Spleen (tissue), 11 donors: ENCODE results near the gene OR9Q1. TPM values are rescaled to one million over a fixed set of nuclear protein-coding genes. Genes with fewer than 3 reads are reported as not detected.

ENCODE experiments used
- DNase-seq: peaks from one replicate; pipeline ENCODE4 v3.0.0-alpha.2; 2020
- H3K27ac ChIP-seq, 8 donors: fragments of 200-600 bp; sonication (generic) in 7 of 8; 1 replicate in 4 of 8; 2 replicates in 4 of 8; pipeline versions ENCODE4 v1.5.0 to v1.8.0; 2016 to 2021; ENCODE audit warnings: inconsistent platforms in 4 of 8, mild to moderate bottlenecking in 4 of 8, moderate library complexity in 1 of 8
- H3K27me3 ChIP-seq, 7 donors: fragments of 200-600 bp; sonication (generic) in 6 of 7; replicated peaks in 1 of 7; 1 replicate in 4 of 7; 2 replicates in 3 of 7; pipeline versions ENCODE4 v1.5.0 to v1.8.0; 2016 to 2021; ENCODE audit warnings: inconsistent platforms in 3 of 7, mild to moderate bottlenecking in 1 of 7
- H3K36me3 ChIP-seq, 6 donors: fragments of 200-600 bp; sonication (generic) in 5 of 6; 1 replicate in 4 of 6; 2 replicates in 2 of 6; pipeline versions ENCODE4 v1.5.0 to v1.8.0; 2016 to 2021; ENCODE audit warnings: inconsistent platforms in 2 of 6
- H3K4me1 ChIP-seq, 6 donors: fragments of 200-600 bp; sonication (generic) in 5 of 6; 1 replicate in 3 of 6; 2 replicates in 3 of 6; pipeline versions ENCODE4 v1.5.0 to v1.8.0; 2016 to 2021; ENCODE audit warnings: inconsistent platforms in 3 of 6
- H3K4me3 ChIP-seq, 8 donors: fragments of 200-600 bp; sonication (generic) in 7 of 8; 1 replicate in 4 of 8; 2 replicates in 4 of 8; pipeline versions ENCODE4 v1.5.0 to v1.8.0; 2016 to 2021; ENCODE audit warnings: inconsistent platforms in 4 of 8, mild to moderate bottlenecking in 4 of 8, moderate library complexity in 2 of 8
- H3K9me3 ChIP-seq, 8 donors: fragments of 200-600 bp; sonication (generic) in 7 of 8; 1 replicate in 4 of 8; 2 replicates in 4 of 8; pipeline versions ENCODE4 v1.5.0 to v1.8.0; 2016 to 2021; ENCODE audit warnings: inconsistent platforms in 4 of 8
- POLR2A ChIP-seq, 3 donors: fragments of 450-650 bp; IDR thresholded peaks; one replicate each; pipeline ENCODE4 v1.5.1; 2017; ENCODE audit warnings: antibody characterized with exemption in 3 of 3, mild to moderate bottlenecking in 1 of 3
- POLR2AphosphoS5 ChIP-seq, 3 donors: sonication (generic); formaldehyde crosslinking; IDR thresholded peaks; one replicate each; pipeline ENCODE4 v1.5.1; 2017; ENCODE audit warnings: antibody characterized with exemption in 3 of 3
- WGBS, 5 donors: extraction: QIAGEN DNeasy Blood & Tissue Kit in 3 of 5; methylation state at CpG; one replicate each; pipeline versions ENCODE4 v1.1.5 to v1.1.7; 2013 to 2018; 5-methylcytosine and 5-hydroxymethylcytosine counted together
- intact Hi-C: fragments of 100-400 bp; cut with DNase I; formaldehyde crosslinking; loops from one replicate; pipeline ENCODE4 v1.15.0; 2023; ENCODE audit warnings: low total_unique reads
- polyA plus RNA-seq, 3 donors: library from polyadenylated mRNA; stranded (reverse); fragments of 200-250 nt; gene quantifications; one replicate each; pipeline ENCODE4 v1.2.1, GENCODE V29; 2013
- total RNA-seq, 7 donors: library from RNA; depleted of rRNA in 3 of 7; stranded (reverse); fragments of >200 nt in 3 of 7; fragmentation: NEBNext Ultra II Directional in 4 of 7; extraction: Animal tissue kit (Norgen Biotek cat#: 25700) in 4 of 7; gene quantifications; one replicate each; pipeline versions ENCODE4 v1.1.0 to v1.2.1, GENCODE V29; 2016 to 2021
- TF ChIP-seq, protein P1 (sequence below), 11 experiments: fragments of 200-600 bp in 7 of 11; fragments of 450-650 bp in 4 of 11; sonication (generic) in 4 of 11; IDR thresholded peaks in 8 of 11; conservative IDR thresholded peaks in 3 of 11; 1 replicate in 7 of 11; 2 replicates in 4 of 11; pipeline versions ENCODE4 v1.4.0 to v1.8.0; 2016 to 2021; ENCODE audit warnings: antibody characterized with exemption in 11 of 11, inconsistent platforms in 4 of 11, mild to moderate bottlenecking in 1 of 11
- donor health status: healthy with polysubstance abuse.
- donor health status: DM: no; HTN: no; CAD: no; lungs with moderate emphysema.
- donor health status: DM: no; HTN: no; CAD: no.
- donor health status: Bipolar disorder and iron deficiency.
- donor health status: healthy.
- donor health status: DM: no; HTN: no; CAD: no.
- donor health status: DM: yes; HTN: yes; CAD: no.

OR9Q1 gene
- total and polyA plus RNA-seq, 10 donors = not detected

DNA sequence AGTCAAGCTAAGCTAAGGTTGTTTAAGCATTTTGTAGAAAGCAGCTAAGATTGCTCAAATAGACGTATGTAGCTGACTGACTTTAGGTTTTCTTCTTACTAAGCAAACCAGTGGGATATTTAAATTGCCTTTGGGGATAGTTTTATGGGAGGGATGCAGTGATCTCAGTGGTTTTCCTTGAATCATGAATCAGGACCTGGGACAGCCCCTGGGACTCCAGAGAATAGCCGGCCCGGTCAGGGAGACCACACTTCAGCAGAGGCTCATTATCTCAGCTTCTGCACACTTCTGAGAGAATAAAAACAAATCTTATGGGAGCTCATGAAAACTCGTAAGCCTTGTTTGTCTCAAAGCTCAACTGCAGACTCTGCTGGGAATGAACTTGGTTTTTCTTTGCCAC lies 101.8 kb downstream of the OR9Q1 start, which contains the start of gene OR9I1:
TSS of gene OR9I1 (minus strand) at position 62 of the 400 bp plus-strand sequence. CDS start 6,086 bp downstream, outside the sequence.
- Histone ChIP-seq H3K4me3 (no peak within 1 kb of the TSS), H3K9me3 (no peaks in the 10 kb centered on the region), H3K27ac (no peak within 1 kb of the TSS), H3K4me1 (no peaks in the 10 kb centered on the region), H3K27me3 (peaks cover 0 to 10% (median 0%) of the 10 kb centered on the region in 7 donors), H3K36me3 (no peaks in the 10 kb centered on the region)
- DNase-seq = no peak
- intact Hi-C loops = no loop called here
- 50 to 66% (median 53%) methylated on average over 4 of the region's 4 CpGs for WGBS, 5 donors
- TF ChIP-seq POLR2AphosphoS5 (IDR thresholded peaks at IDR 0.05) (no peak), POLR2A (IDR thresholded peaks at IDR 0.05) (no peak)
- TF ChIP-seq, protein P1, sequence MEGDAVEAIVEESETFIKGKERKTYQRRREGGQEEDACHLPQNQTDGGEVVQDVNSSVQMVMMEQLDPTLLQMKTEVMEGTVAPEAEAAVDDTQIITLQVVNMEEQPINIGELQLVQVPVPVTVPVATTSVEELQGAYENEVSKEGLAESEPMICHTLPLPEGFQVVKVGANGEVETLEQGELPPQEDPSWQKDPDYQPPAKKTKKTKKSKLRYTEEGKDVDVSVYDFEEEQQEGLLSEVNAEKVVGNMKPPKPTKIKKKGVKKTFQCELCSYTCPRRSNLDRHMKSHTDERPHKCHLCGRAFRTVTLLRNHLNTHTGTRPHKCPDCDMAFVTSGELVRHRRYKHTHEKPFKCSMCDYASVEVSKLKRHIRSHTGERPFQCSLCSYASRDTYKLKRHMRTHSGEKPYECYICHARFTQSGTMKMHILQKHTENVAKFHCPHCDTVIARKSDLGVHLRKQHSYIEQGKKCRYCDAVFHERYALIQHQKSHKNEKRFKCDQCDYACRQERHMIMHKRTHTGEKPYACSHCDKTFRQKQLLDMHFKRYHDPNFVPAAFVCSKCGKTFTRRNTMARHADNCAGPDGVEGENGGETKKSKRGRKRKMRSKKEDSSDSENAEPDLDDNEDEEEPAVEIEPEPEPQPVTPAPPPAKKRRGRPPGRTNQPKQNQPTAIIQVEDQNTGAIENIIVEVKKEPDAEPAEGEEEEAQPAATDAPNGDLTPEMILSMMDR (IDR thresholded peaks at IDR 0.05 in 8 of 11, conservative IDR thresholded peaks at IDR 0.05 in 3 of 11) = no peak

DNA sequence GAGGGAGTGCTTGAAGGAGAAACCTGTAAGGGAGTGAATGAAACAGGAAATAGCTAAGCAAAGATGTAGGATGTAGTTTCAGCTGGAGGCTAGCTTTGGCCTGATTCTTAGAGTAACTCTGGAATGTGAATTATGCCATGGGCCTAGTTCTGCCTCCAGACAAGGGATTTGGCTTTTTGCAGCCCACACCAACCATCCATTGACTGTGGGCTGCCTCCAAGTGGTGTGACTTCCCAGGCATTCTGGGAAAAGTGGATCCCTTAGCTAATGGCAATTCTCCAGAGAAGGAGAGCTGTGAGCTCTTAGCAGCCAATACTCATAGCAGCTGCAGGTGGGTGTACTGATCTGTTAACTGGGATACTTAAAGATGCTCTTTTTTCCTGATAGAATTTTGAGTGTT lies 103.7 kb downstream of the OR9Q1 start:
- Histone ChIP-seq H3K27ac (no peak overlapping the region), H3K27me3 (peaks cover 0 to 10% (median 0%) of the 10 kb centered on the region in 7 donors), H3K4me3 (no peak overlapping the region), H3K4me1 (no peaks in the 10 kb centered on the region), H3K36me3 (no peaks in the 10 kb centered on the region), H3K9me3 (no peaks in the 10 kb centered on the region)
- no peak for DNase-seq
- intact Hi-C loops = no loop called here
- TF ChIP-seq POLR2AphosphoS5 (IDR thresholded peaks at IDR 0.05) (no peak), POLR2A (IDR thresholded peaks at IDR 0.05) (no peak)
- TF ChIP-seq, protein P1 (IDR thresholded peaks at IDR 0.05 in 8 of 11, conservative IDR thresholded peaks at IDR 0.05 in 3 of 11) = no peak

DNA sequence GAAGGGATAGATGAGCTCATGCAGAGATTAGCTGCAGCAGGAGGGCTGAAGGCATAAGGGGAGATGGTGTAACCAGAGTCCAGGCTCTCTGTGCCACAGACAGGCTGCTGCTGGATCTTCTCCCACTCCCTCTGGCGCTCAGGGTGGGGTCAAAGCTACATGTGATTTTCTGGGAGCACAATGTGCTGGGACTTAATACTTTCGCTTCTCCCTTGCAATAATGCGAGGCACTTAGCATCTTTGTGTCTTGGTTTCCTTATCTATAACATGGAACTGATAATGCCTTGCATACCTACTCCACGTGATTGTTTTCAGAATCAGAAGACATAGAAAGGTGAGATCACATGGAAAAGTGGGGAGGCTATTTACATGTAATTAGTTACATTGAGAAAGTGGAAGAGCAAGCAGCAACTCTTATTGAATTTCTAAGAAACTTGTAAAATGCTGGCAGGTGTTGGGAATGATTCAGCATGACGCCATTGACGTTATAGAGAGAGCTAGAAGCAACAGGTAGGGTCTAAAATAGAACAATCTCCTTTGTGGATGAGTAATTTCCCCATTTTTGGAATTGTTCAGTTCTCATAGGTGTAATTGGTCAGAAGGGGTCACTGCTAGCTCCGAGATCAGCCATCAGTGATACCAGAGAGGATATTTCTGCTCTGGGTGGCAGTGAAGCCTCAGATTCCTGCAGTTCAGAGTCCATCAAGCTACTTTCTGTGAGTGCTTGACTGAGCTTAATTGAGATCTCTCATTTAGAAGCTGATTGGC lies 109.8 kb downstream of the OR9Q1 start:
- WGBS, 5 donors = 58 to 71% (median 65%) methylated on average over 7 of the region's 7 CpGs
- TF ChIP-seq POLR2A (IDR thresholded peaks at IDR 0.05) (no peak), POLR2AphosphoS5 (IDR thresholded peaks at IDR 0.05) (no peak)
- TF ChIP-seq, protein P1 (IDR thresholded peaks at IDR 0.05 in 8 of 11, conservative IDR thresholded peaks at IDR 0.05 in 3 of 11) = no peak
- H3K4me1 ChIP-seq = no peaks in the 10 kb centered on the region
- no peak for DNase-seq
- no peak overlapping the region for H3K27ac ChIP-seq
- no peak overlapping the region for H3K4me3 ChIP-seq
- no peaks in the 10 kb centered on the region for H3K36me3 ChIP-seq
- intact Hi-C loops = no loop called here
- no peaks in the 10 kb centered on the region for H3K27me3 ChIP-seq
- no peaks in the 10 kb centered on the region for H3K9me3 ChIP-seq

DNA sequence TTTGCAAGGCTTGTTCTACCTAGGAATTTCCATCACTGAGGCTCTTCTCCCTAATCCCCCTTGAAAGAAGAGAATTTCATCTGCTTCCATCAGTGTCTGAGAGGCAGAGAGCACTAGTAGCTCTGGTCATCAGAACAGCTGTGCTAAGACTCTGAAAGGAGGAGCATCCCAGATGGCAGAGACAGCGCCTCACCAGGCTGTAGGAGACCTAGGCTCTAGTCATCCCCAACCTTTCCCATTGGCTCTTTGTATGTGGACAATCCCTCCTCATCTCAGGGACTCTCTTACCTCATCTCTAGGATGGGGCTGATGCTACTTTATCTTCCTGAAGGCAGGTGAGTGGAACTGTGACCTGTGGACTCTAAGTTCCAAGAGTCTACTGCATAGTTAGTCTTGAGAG lies 110.5 kb downstream of the OR9Q1 start:
- Histone ChIP-seq H3K4me1 (no peaks in the 10 kb centered on the region), H3K36me3 (no peaks in the 10 kb centered on the region), H3K9me3 (no peaks in the 10 kb centered on the region), H3K27me3 (no peaks in the 10 kb centered on the region), H3K4me3 (no peak overlapping the region), H3K27ac (no peak overlapping the region)
- 82 to 94% (median 86%) methylated on average over 1 of the region's 1 CpG for WGBS, 5 donors
- TF ChIP-seq, protein P1 (IDR thresholded peaks at IDR 0.05 in 8 of 11, conservative IDR thresholded peaks at IDR 0.05 in 3 of 11) = no peak
- TF ChIP-seq POLR2A (IDR thresholded peaks at IDR 0.05) (no peak), POLR2AphosphoS5 (IDR thresholded peaks at IDR 0.05) (no peak)
- no peak for DNase-seq
- intact Hi-C loops = no loop called here
